GOT3 (cell line): ENCODE measurements around the gene RIN3.

Experiments used
- DNase-seq: peaks from one replicate; lab custom pipeline; 2025; ENCODE audit warnings: mixed read lengths; lab: John Stamatoyannopoulos, UW

Gene RIN3

DNA sequence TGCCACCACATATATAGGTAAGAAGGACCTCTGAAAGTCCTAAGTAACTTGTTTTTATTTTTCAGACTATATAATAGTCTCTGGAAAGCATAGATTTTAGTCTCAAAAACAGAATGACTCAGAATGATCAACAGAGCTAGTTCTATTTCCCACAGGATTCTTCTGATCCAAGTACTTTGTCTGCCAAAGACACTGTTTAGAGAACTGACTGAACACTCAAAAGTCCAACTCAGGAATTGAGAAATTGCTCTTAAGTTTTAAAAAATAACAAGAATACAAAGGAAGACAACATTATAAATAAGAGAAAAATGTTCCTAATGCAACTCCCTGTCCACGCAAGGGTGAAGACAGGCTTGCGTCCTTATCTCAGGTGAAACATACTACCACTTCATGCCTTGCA, 205.8 kb downstream of the RIN3 start:
- no peak for DNase-seq

DNA sequence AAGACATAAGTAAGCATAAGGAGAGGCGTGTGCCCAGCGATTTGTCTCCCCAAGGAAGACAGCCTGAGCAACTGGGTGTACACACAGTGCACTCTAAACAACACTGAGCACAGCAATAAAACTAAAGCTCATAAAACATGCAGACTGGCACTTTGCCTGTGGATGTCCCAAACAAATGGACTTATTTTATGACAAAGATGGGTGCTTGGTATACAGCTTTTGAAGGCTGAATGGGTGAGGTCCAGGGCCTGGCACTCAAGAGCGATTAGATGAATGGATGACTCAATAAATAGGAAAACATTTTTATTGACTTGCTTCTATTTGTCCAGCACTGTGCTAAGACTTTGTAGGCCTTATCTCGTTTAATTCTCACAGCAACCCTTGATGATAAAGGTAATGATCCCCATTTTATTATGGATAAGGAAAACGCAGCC, 206.3 kb downstream of the RIN3 start:
- DNase-seq = no peak

DNA sequence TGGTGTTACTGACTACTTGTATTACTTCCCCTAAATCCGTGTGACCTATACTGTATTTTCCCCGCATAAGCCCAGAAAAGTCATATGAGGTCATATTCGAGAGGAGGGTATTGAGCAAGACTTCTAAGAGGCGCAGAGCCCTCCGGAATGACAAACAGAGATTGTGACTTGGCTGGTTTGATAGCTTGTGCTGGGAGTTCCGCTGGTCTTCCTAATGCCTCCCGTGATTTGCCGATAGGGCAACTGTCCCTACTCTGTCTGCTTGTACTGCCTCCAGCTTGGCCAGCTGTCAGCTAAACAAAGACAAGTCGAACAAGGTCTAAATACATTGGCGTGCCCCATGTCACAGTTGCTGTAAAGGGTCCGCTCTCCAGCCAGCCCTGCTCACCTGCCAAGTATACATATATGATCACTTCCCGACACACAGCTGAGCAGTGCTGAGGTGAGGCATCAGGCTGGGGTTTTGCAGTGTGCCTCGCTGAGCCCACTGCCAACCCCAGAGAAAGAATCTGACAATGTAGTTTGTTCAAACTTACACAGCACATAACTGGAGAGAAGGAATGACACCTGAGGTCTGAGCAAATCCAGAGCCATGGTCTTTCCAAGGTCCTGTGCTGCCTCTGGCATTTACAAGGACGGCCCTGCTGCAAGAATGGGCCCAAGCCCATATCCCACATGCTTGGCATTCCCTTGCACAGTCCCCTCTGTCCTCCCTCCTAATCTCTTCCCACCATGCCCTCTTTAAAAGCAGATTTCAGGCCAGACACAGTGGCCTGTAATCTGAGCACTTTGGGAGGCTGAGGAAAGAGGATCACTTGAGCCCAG, 211.1 kb downstream of the RIN3 start:
- DNase-seq = no peak

DNA sequence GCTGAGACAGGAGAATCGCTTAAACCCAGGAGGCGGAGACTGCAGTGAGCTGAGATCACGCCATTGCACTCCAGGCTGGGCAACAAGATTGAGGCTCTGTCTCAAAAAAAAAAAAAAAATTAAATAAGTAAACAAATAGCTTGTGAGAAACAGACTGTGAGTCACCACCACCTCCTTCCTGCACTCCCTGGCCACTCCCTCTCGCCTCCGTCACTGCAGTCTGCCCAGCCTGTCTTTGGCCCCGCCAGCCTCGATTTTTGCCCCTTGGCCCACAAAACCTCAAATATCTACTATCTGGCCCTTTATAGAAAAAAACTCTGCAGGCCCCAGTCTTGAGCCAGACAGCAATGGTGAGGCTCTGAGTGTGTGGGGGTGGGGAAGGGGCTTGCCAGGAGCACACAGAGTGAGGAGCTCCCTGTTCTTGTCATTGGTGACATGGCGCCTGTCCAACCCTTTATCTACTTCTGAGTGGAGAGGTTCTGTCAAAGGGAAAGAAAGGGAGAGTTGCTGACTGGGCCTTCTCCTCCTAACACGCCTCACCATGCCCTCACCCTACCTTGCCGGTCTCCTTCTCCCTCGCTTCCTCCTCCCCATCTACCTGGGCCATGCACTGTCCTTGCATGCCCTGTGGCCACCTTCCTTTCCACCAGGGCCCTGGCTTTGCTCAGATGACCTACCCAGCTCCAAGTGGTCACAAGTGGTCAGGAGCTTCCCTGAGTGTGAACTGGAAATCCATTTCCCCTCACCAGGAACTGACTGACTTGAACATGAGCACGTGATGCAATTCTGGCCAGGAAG, 212.8 kb downstream of the RIN3 start:
- no peak for DNase-seq

DNA sequence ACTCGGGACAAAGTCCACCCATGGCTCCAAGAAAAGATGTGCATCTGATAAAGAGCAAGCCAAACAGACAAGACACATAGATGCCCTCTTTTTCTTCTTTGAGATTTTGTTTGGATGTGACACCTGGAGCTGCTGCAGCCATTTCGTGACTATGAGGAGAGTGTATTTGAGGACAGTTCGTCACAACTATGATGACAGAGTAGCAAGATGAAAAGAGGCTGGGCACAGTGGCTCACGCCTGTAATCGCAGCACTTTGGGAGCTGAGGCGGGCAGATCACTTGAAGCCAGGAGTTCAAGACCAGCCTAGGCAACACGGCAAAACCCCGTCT, 213.3 kb downstream of the RIN3 start:
- no peak for DNase-seq

DNA sequence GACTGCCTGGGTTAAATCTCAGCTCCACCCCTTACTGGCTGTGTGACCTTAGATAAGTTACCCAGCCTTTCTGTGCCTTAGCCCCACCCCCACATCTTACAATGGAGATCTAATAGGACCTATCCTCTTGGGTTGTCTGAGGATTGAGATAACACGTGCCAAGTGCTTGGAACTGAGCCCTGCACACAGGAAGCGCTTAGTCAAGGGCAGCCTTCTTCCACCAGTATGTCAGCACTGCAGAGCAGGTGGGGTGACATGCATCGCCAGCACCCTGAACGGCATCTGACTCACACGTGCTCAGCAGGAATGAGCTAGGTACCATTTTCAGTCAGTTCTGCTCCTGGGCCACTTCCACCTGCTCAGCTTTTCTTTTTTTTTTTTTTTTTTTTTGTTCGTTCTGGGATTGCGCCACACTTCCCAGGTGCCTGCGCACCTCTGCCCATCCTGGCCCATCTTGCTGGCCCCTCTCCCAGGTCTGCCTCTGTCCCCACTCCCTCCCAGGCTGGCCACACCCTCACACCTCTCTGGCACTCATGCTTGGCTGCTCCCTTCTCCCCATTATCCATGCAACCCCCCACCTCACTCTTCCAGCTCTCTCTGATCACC, 215.3 kb downstream of the RIN3 start:
- no peak for DNase-seq

DNA sequence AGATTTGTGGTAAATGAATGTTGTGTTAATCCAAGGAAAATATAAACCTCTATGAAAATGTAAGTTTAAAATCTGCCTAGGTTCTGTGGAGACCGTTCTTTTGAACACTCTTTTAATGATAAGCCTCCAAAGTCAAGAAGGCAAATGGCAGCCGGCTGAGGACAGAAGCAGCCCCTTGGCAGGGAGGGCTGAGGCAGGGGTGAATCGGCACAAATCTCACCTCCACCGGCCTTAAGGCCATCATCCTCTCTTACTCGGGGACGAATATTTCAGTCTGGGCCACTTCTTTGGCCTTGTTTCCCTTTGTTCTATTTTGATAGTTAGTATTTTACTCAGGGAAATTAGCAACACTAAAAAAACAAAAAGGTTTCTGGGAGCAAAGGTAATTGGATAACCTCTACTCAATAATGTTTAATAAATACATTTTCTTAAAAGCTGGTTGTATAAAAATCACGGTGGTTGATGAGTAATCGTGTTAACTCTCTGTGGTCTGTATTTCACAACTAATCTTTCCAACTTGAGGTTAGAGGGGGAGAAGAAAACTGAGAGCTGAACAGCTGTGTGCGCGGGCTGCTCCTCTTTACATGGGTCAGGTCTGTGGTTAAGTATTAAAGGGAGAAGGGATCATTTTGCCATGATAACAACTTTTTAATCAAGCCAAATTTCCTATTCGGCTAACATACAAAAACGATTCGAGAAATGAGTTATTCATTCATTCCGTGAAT, 216.2 kb downstream of the RIN3 start:
- DNase-seq = no peak

DNA sequence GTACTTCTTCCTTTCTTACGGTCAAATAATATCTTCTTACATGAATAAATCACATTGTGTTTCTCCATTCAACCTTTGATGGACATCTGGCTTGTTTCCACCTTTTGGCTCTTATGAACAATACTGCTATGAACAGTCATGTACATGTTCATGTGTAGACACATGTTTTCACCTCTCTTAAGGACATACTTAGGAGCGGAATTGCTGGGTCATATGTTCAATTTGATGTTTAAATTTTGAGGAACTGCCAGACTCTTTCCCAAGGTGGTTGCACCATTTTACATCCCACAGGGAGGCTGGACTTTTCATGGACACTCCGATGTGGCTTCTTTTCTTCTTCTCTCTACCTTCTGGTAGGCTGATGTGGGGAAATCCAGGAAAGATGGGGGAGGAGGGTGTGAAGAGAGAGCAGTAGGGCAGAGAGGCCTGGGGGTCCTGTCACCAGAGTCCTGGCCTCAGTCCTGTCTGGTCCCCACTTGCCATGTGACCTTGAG, 218.1 kb downstream of the RIN3 start:
- DNase-seq = no peak

DNA sequence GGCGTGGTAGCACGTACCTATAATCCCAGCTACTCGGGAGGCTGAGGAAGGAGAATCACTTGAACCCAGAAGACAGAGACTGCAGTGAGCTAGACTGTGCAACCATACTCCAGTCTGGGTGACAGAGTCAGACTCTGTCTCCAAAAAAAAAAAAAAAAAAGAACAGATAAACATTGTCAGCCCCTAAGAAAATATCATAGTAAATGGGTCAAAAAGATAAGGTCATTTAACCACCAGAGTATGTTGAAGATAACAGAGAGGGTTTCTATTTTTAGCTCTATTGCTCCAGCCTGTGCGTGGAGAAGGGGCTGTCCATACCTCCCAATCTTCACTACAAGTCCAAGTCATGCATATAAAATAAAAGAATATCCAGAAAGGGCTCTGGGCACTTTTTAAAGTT, 219.4 kb downstream of the RIN3 start:
- DNase-seq = no peak

DNA sequence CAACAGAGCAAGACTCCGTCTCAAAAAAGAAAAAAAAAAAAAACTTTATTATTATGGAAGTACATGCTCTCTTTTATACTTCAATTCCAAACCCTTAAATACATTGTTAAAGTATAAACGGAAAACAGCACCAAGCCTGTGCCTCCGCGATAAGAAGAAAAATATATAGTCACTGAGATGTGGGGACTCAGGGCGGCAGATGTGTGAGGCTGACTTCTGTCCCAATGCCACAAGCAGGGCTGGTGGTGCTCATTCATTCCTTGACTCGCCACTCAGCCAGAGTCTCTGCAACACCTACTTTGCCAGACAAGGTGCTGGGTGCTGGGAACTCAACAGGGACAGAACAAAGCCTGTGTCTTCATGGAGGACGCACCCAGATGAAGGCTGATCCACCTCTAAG, 221.0 kb downstream of the RIN3 start:
- no peak for DNase-seq

DNA sequence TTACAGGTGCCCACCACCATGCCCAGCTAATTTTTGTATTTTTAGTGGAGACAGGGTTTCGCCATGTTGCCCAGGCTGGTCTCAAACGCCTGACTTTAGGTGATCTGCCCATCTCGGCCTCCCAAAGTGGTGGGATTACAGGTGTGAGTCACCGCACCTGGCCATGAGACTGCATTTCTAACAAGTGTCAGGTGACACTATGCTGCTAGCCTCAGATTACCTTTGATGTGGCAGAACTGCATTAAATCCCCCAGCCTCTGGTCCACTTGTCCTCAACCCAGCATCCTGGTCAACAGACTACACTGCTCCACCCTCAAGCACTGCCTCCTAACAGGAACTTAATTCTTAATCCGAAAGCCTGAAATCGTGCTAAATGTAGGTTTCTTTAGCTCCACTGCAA, 221.8 kb downstream of the RIN3 start:
- DNase-seq = no peak

DNA sequence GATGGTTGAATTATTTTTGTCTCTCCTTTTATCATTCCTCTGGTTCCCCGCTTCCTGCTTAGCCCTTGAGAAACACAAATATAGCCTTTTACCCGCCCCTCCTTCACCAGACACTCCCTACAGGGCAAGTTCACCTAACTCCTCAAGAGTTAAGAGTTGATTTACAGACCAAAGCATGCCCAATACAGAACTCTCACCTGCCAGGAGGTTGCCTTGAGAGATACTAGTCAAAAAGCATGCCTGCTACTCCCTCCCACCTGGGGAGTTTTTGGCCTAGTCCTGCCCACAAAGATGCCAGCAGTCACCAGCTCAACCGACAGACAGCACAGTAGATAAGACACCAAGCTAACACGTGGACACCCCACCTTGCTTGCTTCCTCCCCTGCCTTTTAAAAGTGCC, 223.6 kb downstream of the RIN3 start:
- DNase-seq = no peak

DNA sequence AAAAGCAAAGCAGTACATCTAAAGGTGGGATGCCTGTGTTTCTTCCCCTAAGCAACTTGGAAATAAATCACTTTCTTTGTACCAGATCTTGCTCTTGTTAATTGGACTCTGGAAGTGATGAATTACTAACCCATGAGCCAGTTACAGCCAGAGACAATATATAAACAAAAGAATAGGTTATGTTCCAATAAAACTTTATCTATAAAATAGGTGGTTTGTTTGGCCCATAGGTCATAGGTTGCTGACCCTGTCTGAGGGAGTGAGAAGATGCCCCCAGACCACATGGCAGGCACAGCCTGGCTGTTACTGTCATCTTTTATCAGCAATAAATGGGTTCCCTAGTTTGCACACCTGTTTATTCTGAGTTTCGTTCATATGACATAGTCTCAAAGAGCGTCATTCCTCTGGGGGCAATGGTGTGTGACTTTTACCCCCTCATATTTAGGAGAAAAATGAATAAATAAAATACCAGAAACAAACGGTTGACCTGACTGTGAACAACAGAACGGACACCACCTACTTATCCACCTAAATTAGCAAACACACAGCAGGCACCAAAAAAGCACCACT, 224.1 kb downstream of the RIN3 start:
- DNase-seq = no peak
